ENCODE measurements around the gene DOK6.
A peak's percentile ranks its signal among the peaks of the same experiment; 100 is the strongest.

Gene DOK6

DNA sequence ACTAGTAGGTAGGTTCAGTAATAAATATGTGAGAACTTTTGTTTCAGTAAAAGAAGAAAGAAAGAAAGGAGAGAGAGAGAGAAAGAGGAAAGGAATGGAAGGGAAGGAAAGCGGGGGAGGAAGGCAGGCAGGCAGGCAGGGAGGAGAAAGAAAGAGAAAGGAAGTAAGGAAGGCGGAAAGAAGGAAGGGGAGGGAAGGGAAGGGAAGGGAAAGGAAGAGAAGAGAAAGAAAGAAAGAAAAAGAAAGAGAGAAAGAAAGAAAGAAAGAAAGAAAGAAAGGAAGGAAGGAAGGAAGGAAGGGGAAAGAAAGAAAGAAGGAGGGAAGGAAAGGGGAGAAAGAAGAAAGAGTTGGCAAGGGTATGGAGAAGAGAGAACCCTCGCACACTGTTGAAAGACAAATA lies 479.4 kb downstream of the DOK6 start:
- DNase-seq (ENCODE audit: low spot score) = no peak
- TF ChIP-seq, protein P1, sequence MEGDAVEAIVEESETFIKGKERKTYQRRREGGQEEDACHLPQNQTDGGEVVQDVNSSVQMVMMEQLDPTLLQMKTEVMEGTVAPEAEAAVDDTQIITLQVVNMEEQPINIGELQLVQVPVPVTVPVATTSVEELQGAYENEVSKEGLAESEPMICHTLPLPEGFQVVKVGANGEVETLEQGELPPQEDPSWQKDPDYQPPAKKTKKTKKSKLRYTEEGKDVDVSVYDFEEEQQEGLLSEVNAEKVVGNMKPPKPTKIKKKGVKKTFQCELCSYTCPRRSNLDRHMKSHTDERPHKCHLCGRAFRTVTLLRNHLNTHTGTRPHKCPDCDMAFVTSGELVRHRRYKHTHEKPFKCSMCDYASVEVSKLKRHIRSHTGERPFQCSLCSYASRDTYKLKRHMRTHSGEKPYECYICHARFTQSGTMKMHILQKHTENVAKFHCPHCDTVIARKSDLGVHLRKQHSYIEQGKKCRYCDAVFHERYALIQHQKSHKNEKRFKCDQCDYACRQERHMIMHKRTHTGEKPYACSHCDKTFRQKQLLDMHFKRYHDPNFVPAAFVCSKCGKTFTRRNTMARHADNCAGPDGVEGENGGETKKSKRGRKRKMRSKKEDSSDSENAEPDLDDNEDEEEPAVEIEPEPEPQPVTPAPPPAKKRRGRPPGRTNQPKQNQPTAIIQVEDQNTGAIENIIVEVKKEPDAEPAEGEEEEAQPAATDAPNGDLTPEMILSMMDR (IDR thresholded peaks at IDR 0.05; ENCODE audit: extremely low read depth, missing control alignments) = no peak

DNA sequence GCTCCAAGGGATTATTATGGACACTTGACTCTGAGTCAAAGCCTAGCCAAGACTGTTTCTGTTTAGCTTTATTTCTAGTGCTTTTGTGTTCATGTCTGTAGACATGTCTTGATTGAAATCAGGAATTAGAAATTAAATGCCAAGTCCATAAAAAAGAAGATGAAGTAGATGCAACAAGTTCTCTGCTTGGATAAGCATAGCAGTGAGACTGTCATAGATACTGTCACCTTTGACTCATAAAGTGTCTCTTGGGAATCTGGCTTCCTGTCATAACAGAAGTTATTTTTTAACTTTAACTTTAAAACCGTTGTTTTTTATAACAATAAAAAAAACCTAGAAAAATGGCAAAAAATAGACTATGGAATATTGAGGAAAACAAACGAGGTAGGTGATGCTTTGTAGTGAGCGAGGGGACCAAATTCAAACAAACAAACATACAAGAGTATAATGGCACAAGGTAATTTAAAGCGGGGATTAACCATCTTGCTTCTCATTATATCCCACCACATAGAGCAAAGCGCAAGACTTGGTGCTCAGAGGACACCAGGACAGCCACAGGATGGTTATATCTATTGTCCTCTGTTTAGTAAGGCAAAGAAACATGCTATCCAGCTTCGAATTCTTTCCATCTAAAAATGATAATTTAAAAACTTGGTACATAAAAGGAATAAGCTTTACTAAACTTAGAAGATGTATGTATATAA lies 482.4 kb downstream of the DOK6 start:
- TF ChIP-seq, protein P1 (IDR thresholded peaks at IDR 0.05; ENCODE audit: extremely low read depth, missing control alignments) = no peak
- no peak for DNase-seq (ENCODE audit: low spot score)

DNA sequence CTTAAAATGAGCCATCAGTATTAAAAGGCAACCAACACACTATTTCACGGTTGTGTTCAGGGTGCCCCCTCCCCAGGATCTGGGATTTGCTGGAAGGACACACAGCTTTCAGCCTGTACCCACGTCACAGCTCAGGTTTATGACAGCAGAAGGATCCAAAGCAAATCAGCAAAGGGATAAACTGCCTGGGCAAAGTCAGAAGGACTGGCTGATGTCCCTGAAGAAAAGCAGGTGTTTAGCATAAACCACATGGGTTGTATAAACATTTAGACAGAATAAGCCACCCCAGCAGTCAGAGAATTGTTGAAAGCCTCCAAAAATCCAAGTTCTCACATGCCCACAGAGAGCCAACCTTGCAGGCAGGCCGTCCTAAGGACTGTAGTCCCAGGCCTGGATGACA lies 483.1 kb downstream of the DOK6 start:
- DNase-seq (ENCODE audit: low spot score) = no peak

DNA sequence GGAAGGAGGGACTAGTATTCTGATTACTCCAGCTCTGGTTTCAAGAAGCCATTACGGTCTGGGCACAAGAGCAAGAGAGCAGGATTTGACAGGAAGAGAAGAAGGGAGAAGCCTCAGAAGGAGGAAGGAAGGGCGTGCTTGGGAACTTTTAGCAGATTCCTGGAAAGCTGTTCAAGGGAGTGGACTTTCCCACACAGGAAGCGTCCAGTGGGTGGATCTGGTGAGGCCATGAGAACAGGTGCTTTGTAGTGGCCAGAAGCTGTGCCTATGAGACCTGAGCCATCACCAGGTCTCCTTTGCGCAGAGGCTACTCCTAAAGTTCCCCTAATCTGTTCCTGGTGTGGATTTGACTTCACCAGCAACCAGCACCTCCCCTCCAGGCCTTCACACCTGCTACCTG lies 484.7 kb downstream of the DOK6 start:
- TF ChIP-seq, protein P1 (IDR thresholded peaks at IDR 0.05; ENCODE audit: extremely low read depth, missing control alignments) = no peak
- no peak for DNase-seq (ENCODE audit: low spot score)

More for the DNA sequence above, 483.1 kb downstream of the DOK6 start:
- TF ChIP-seq, protein P1 (IDR thresholded peaks at IDR 0.05; ENCODE audit: extremely low read depth, missing control alignments) = no peak

DNA sequence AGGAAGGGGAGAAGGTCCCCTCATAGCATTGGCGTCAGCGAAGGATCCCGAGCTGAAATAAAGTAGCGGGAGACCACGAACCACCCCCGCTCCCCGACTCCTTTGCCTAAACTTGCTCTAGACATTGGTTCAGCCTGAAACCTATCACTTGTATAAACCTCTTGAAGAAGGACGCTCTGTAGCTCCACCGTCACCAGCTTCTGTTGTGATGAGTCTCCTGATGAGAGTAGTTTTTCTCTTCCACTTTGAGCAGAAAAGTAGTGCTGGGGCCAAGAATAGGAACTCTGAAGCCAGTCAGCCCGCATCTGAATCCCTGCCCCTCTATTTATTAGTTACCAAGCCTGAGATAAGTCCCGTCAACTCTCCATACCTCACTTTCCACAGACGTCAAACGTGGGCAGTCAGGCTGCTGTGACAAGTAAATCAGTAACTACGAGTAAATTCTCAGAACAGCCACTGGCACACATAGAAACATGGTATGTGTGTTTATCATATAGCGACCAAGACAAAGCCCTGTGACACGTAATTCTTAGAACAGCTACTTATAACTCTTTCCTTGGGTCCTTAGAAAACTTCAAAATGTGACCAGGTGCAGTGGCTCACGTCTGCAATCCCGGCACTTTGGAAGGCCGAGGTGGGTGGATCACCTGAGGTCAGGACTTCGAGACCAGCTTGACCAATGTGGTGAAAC lies 485.3 kb downstream of the DOK6 start:
- peak; percentile 42 for DNase-seq (ENCODE audit: low spot score)
- TF ChIP-seq, protein P1 (IDR thresholded peaks at IDR 0.05; ENCODE audit: extremely low read depth, missing control alignments) = no peak

DNA sequence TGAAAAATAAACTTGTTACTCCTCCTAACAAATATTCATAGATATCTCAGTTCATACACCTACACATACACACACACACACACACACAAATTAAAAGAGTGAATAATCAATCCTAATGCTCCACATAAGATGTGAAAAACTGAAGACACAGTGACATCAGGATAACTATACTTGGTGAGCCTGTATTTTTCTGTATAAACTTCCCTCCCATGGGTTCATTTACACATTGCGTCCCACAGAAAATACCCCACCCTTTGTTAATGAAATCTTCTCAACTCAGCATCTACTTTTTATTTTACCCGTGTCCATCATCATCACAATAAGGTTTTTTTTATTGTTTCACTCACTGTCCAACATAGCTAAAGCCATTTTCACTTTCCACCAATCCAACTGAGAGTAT lies 486.6 kb downstream of the DOK6 start:
- no peak for DNase-seq (ENCODE audit: low spot score)
- TF ChIP-seq, protein P1 (IDR thresholded peaks at IDR 0.05; ENCODE audit: extremely low read depth, missing control alignments) = no peak

DNA sequence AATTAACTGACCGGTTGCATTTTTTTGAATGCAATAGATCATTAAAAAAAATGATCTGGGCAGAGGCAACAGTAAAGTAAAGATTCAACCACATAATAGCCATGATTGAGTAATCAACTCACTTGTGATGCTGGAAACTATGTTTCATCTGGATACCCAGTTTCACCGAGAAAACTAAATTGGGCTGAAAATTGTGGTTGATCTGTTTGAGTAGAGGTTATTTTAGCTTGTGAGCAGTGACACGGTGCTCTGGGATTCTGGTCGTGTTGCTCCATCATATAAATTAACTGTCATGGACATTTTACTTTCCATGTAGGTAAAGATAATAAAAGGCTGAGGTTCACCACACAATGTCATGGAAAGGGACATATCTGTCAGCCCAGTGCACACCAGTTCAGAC lies 488.3 kb downstream of the DOK6 start:
- DNase-seq (ENCODE audit: low spot score) = peak; percentile 28
- TF ChIP-seq, protein P1 (IDR thresholded peaks at IDR 0.05; ENCODE audit: extremely low read depth, missing control alignments) = no peak
